ENCODE data around the gene ATP2B3.

GRCh38 chrX:153504445-153505016 lies 12.9 kb upstream of the ATP2B3 start:
- TF ChIP-seq CTCF (IDR thresholded peaks at IDR 0.05) (no peak), POLR2A (IDR thresholded peaks at IDR 0.05) (no peak)
